PC-9 (cell line): ENCODE results near the gene PIK3R5. TPM values are rescaled to one million over a fixed set of nuclear protein-coding genes. Genes with fewer than 3 reads are reported as not detected.

Experiments
- BruUV-seq: library from RNA; stranded (reverse); fragments of 400-500 nt; replicated peaks from 2 replicates; lab custom pipeline; 2021; lab: Mats Ljungman, UMichigan
- CTCF ChIA-PET: fragments of 300-600 bp; sonication (Branson Sonifier 250); formaldehyde crosslinking; loops from one replicate; lab custom pipeline; 2022; ENCODE audit warnings: antibody characterized with exemption; lab: Charles Lee
- POLR2A ChIA-PET: fragments of 300-600 bp; sonication (Branson Sonifier 250); formaldehyde crosslinking; loops from one replicate; lab custom pipeline; 2022; ENCODE audit warnings: antibody characterized with exemption; ENCODE audit not compliant: unreplicated experiment; lab: Charles Lee
- DNase-seq, 2 experiments: peaks; one replicate each; pipeline versions ENCODE4 v3.0.0 to v3.0.0-alpha.2; 2015 to 2022; ENCODE audit warnings: mixed read lengths in 1 of 2
- H2AFZ ChIP-seq: fragments of 200-600 bp; sonication (generic); 2 replicates; pipeline ENCODE4 v1.8.1; 2017; ENCODE audit warnings: antibody characterized with exemption
- H3F3A ChIP-seq: fragments of 200-600 bp; sonication (generic); 2 replicates; pipeline ENCODE4 v1.8.1; 2017; ENCODE audit warnings: antibody characterized with exemption, mild to moderate bottlenecking, low read depth; ENCODE audit not compliant: insufficient read depth
- H3K27ac ChIP-seq: fragments of 200-600 bp; sonication (generic); 2 replicates; pipeline ENCODE4 v1.6.1; 2016; ENCODE audit warnings: mixed run types
- H3K27me3 ChIP-seq: fragments of 200-600 bp; sonication (generic); 2 replicates; pipeline ENCODE4 v1.6.1; 2016; ENCODE audit warnings: low read depth, mixed run types; ENCODE audit not compliant: insufficient read depth
- H3K36me3 ChIP-seq: fragments of 200-600 bp; sonication (generic); 2 replicates; pipeline ENCODE4 v1.6.1; 2016; ENCODE audit warnings: low read depth, mixed run types
- H3K4me1 ChIP-seq: fragments of 200-600 bp; sonication (generic); replicated peaks from 2 replicates; pipeline ENCODE4 v1.6.1; 2016; ENCODE audit warnings: mixed run types; ENCODE audit not compliant: insufficient read depth
- H3K4me2 ChIP-seq: fragments of 200-600 bp; sonication (generic); 2 replicates; pipeline ENCODE4 v1.6.1; 2017; ENCODE audit warnings: mixed run types
- H3K4me3 ChIP-seq: fragments of 200-600 bp; sonication (generic); 2 replicates; pipeline ENCODE4 v1.6.1; 2016; ENCODE audit warnings: mixed run types
- H3K79me2 ChIP-seq: fragments of 200-600 bp; sonication (generic); 2 replicates; pipeline ENCODE4 v1.6.1; 2017; ENCODE audit warnings: low read depth, mixed run types
- H3K9me2 ChIP-seq: fragments of 200-600 bp; sonication (generic); 2 replicates; pipeline ENCODE4 v1.8.1; 2017; ENCODE audit warnings: mild to moderate bottlenecking; ENCODE audit not compliant: insufficient read depth
- H3K9me3 ChIP-seq: fragments of 200-600 bp; sonication (generic); 2 replicates; pipeline ENCODE4 v1.8.1; 2016; ENCODE audit warnings: low read depth; ENCODE audit not compliant: insufficient read depth
- H4K20me1 ChIP-seq: fragments of 200-600 bp; sonication (generic); 2 replicates; pipeline ENCODE4 v1.8.1; 2017; ENCODE audit not compliant: insufficient read depth
- EZH2 ChIP-seq: fragments of 200-600 bp; sonication (generic); IDR thresholded peaks from 2 replicates; pipeline ENCODE4 v1.8.0; 2017; ENCODE audit warnings: antibody characterized with exemption, low read depth
- intact Hi-C: fragments of 100-400 bp; cut with micrococcal nuclease; formaldehyde crosslinking; loops from one replicate; pipeline ENCODE4 v1.10.0; 2022; ENCODE audit not compliant: unreplicated experiment
- total RNA-seq: library from RNA; stranded (reverse); gene quantifications from 2 replicates; pipeline ENCODE4 v1.2.3, GENCODE V29; 2021
- TF ChIP-seq, protein P1 (sequence below): fragments of 200-600 bp; sonication (generic); conservative IDR thresholded peaks from 2 replicates; pipeline ENCODE4 v1.6.1; 2017; ENCODE audit warnings: mixed run types, antibody characterized with exemption, mild to moderate bottlenecking, moderate library complexity

The PIK3R5 gene
- total RNA-seq, 1 experiment from 2014 or later: not detected

DNA sequence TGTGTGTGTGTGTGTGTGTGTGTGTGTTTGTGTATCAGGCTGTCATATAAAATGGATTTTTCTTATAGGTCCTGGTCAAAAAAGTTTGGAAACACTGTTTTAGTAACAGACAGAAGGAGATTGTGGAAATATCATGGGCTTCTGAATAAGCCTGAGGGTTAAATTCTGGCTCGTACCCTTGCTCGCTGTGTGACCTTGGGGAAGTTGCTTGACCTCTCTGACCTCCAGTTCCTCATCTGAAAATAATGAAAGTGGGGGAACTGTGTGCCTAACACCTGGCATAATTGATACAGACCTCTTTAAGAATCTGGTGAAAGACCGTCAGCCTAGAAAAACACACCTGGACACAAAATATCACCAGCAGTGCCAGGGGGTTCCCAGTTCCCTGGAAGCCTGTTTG lies 72.4 kb downstream of the PIK3R5 start:
- Histone ChIP-seq H3F3A (no peaks in the 10 kb centered on the region), H3K9me2 (no peaks in the 10 kb centered on the region), H3K79me2 (no peaks in the 10 kb centered on the region), H3K27ac (no peak overlapping the region), H3K27me3 (peaks cover 12% of the 10 kb centered on the region; the same call in 1 of the 2 replicates), H4K20me1 (no peaks in the 10 kb centered on the region), H3K4me2 (no peak overlapping the region), H3K9me3 (no peaks in the 10 kb centered on the region), H2AFZ (no peak overlapping the region), H3K4me1 (no peaks in the 10 kb centered on the region), H3K4me3 (no peak overlapping the region), H3K36me3 (no peaks in the 10 kb centered on the region)
- no peak for DNase-seq
- POLR2A ChIA-PET: no interaction called here
- BruUV-seq: no TSS peak
- intact Hi-C loops: no loop called here
- no peak for TF ChIP-seq EZH2
- TF ChIP-seq, protein P1, sequence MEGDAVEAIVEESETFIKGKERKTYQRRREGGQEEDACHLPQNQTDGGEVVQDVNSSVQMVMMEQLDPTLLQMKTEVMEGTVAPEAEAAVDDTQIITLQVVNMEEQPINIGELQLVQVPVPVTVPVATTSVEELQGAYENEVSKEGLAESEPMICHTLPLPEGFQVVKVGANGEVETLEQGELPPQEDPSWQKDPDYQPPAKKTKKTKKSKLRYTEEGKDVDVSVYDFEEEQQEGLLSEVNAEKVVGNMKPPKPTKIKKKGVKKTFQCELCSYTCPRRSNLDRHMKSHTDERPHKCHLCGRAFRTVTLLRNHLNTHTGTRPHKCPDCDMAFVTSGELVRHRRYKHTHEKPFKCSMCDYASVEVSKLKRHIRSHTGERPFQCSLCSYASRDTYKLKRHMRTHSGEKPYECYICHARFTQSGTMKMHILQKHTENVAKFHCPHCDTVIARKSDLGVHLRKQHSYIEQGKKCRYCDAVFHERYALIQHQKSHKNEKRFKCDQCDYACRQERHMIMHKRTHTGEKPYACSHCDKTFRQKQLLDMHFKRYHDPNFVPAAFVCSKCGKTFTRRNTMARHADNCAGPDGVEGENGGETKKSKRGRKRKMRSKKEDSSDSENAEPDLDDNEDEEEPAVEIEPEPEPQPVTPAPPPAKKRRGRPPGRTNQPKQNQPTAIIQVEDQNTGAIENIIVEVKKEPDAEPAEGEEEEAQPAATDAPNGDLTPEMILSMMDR: no peak
- CTCF ChIA-PET: no interaction called here

DNA sequence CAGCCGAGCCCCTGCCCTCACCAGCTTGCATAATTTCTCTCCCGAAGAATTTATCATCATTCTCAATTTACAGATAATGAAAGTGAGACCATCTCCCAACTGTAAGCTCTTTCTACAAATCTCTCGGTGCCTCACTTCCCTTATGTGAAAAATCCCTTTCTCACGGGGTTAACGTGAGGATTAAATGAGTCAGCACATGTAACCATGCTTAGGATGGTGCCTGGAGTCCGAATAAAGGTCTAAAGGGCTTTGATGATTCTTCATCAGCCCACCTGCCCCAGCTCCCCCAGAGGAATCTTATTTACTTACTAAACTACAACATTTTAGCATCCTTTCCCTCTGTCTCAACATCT lies 73.2 kb downstream of the PIK3R5 start:
- H2AFZ ChIP-seq: no peak overlapping the region
- no peak overlapping the region for H3K4me2 ChIP-seq
- intact Hi-C loops: no loop called here
- CTCF ChIA-PET: no interaction called here
- H4K20me1 ChIP-seq: no peaks in the 10 kb centered on the region
- no peak for DNase-seq
- POLR2A ChIA-PET: no interaction called here
- no peak overlapping the region for H3K4me3 ChIP-seq
- BruUV-seq: no TSS peak
- H3K36me3 ChIP-seq: no peaks in the 10 kb centered on the region
- H3K79me2 ChIP-seq: no peaks in the 10 kb centered on the region
- no peaks in the 10 kb centered on the region for H3K9me3 ChIP-seq
- TF ChIP-seq, protein P1: no peak
- TF ChIP-seq EZH2: no peak
- no peaks in the 10 kb centered on the region for H3K4me1 ChIP-seq
- no peaks in the 10 kb centered on the region for H3K9me2 ChIP-seq
- H3F3A ChIP-seq: no peaks in the 10 kb centered on the region
- peaks cover 9% of the 10 kb centered on the region; the same call in 1 of the 2 replicates for H3K27me3 ChIP-seq
- H3K27ac ChIP-seq: no peak overlapping the region

DNA sequence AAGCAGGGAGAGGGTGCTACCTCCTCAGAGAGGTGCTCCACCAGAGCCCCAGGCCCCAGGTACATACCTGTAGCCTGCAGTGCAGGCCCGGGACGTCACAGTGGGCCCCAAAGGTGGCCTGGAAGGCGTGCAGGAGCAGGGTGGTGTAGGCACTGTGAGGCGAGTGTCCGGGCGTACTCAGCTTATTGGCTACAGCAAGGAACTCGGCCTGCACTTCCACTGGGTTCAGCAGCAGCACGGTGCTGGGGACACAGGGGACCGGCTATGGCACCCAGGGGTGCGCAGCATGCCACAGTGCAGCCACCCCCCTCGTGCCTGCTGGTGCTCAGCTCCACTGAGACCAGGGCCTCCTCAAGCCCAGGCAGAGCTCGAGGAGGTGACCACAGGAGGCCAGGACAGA lies 74.8 kb downstream of the PIK3R5 start:
- Histone ChIP-seq H2AFZ (no peak overlapping the region), H3K79me2 (no peaks in the 10 kb centered on the region), H3K9me2 (no peaks in the 10 kb centered on the region), H3K27me3 (peaks cover 9% of the 10 kb centered on the region; the same call in 1 of the 2 replicates), H3K4me1 (no peaks in the 10 kb centered on the region), H3K27ac (no peak overlapping the region), H3F3A (no peaks in the 10 kb centered on the region), H4K20me1 (no peaks in the 10 kb centered on the region), H3K4me3 (no peak overlapping the region), H3K36me3 (no peaks in the 10 kb centered on the region), H3K4me2 (no peak overlapping the region), H3K9me3 (no peaks in the 10 kb centered on the region)
- no peak for DNase-seq
- TF ChIP-seq, protein P1: no peak
- no peak for TF ChIP-seq EZH2
- intact Hi-C loops: no loop called here
- POLR2A ChIA-PET: interaction anchor here (0.6 kb wide), 1 partner anchor 1280 kb away, joined by 6 read pairs; no protein-coding TSS in a partner anchor
- no TSS peak for BruUV-seq
- CTCF ChIA-PET: no interaction called here
